Epithelial cell of proximal tubule (primary cell): ENCODE data around the gene GNAS-AS1. TPM values are rescaled to one million over a fixed set of nuclear protein-coding genes. Genes with fewer than 3 reads are reported as not detected.

Experiments
- DNase-seq: peaks from one replicate; pipeline ENCODE4 v3.0.0-alpha.2; 2011; ENCODE audit warnings: low read depth
- H3K4me3 ChIP-seq: 2 replicates; pipeline ENCODE4 v1.5.1; 2011; ENCODE audit warnings: low read depth, mild to moderate bottlenecking, low read length
- CTCF ChIP-seq: conservative IDR thresholded peaks from 2 replicates; pipeline ENCODE4 v1.5.1; 2012; ENCODE audit warnings: low read depth, mild to moderate bottlenecking, low read length
- total RNA-seq: library from RNA; depleted of rRNA; stranded (reverse); fragments of >200 nt; gene quantifications from 2 replicates; pipeline ENCODE4 v1.2.3, GENCODE V29; 2015

Gene GNAS-AS1
- total RNA-seq: 0.35 and 0.51 TPM in 2 replicates

- no peak for TF ChIP-seq CTCF
- peak; percentile 22 for DNase-seq
- peak within 1 kb of the TSS; percentile 76 for H3K4me3 ChIP-seq
Observed at GRCh38 chr20:58850693-58851174, at the start of gene GNAS-AS1. TSS of gene GNAS-AS1 (minus strand) at chr20:58850902.

- no peak for TF ChIP-seq CTCF
- no peak for DNase-seq
- H3K4me3 ChIP-seq: no peak overlapping the region
Observed at GRCh38 chr20:58900397-58900796, 49.7 kb upstream of the GNAS-AS1 start.

GRCh38 chr20:58899512-58899911 lies 48.8 kb upstream of the GNAS-AS1 start:
- TF ChIP-seq CTCF: no peak
- H3K4me3 ChIP-seq: no peak overlapping the region
- no peak for DNase-seq

GRCh38 chr20:58898629-58899408 lies 48.1 kb upstream of the GNAS-AS1 start:
- no peak for TF ChIP-seq CTCF
- H3K4me3 ChIP-seq: no peak overlapping the region
- no peak for DNase-seq

- no peak overlapping the region for H3K4me3 ChIP-seq
- no peak for TF ChIP-seq CTCF
- DNase-seq: no peak
Observed at GRCh38 chr20:58897488-58897887, 46.8 kb upstream of the GNAS-AS1 start.

- no peak for DNase-seq
- TF ChIP-seq CTCF: no peak
- no peak overlapping the region for H3K4me3 ChIP-seq
Observed at GRCh38 chr20:58896820-58897219, 46.1 kb upstream of the GNAS-AS1 start.
